ENCODE measurements around the gene RFX1. TPM values are rescaled to one million over a fixed set of nuclear protein-coding genes. Genes with fewer than 3 reads are reported as not detected.
A peak's percentile ranks its signal among the peaks of the same experiment; 100 is the strongest.

RFX1 gene
- total RNA-seq, 2 donors from 2014 or later, result 11.4 to 11.9 TPM

- peak overlapping the region; percentile 80 to 88 for H3K4me3 Mint-ChIP-seq
- no peaks in the 10 kb centered on the region for H3K9me3 Mint-ChIP-seq
- peaks cover 2 to 9% of the 10 kb centered on the region in 2 donors for H3K36me3 Mint-ChIP-seq (ENCODE audit: insufficient read depth in 2 of 2)
- H3K27me3 Mint-ChIP-seq (ENCODE audit: low read depth), result no peaks in the 10 kb centered on the region
- H3K27ac Mint-ChIP-seq, result peak overlapping the region; percentile 98
- DNase-seq (no peak), ATAC-seq (replicated peaks in 1 of 2) (no peak)
- H3K4me1 Mint-ChIP-seq (ENCODE audit: low read depth), result peaks cover 52% of the 10 kb centered on the region
These were observed 18.8 kb downstream of the RFX1 start for GRCh38 chr19:13987101-13987890.

- Mint-ChIP-seq H3K27me3 (ENCODE audit: low read depth) (no peaks in the 10 kb centered on the region), H3K9me3 (no peaks in the 10 kb centered on the region), H3K4me3 (peak overlapping the region; percentile 80 to 88), H3K27ac (peak overlapping the region; percentile 98), H3K36me3 (ENCODE audit: insufficient read depth in 2 of 2) (peaks cover 0 to 7% of the 10 kb centered on the region in 2 donors), H3K4me1 (ENCODE audit: low read depth) (peaks cover 52% of the 10 kb centered on the region)
- peak; percentile 93 to 94 for ATAC-seq (replicated peaks in 1 of 2)
- DNase-seq, result peak; percentile 99
These were observed 19.7 kb downstream of the RFX1 start for GRCh38 chr19:13986348-13986904.

- no peaks in the 10 kb centered on the region for H3K9me3 Mint-ChIP-seq
- peaks cover 52% of the 10 kb centered on the region for H3K4me1 Mint-ChIP-seq (ENCODE audit: low read depth)
- ATAC-seq (replicated peaks in 1 of 2) (no peak), DNase-seq (peak in 1 of 2 donors; percentile 18)
- H3K27me3 Mint-ChIP-seq (ENCODE audit: low read depth), result no peaks in the 10 kb centered on the region
- peak overlapping the region; percentile 98 for H3K27ac Mint-ChIP-seq
- peaks cover 0 to 5% of the 10 kb centered on the region in 2 donors for H3K36me3 Mint-ChIP-seq (ENCODE audit: insufficient read depth in 2 of 2)
- H3K4me3 Mint-ChIP-seq, result peak overlapping the region; percentile 80 to 88
These were observed 20.3 kb downstream of the RFX1 start for GRCh38 chr19:13985771-13986347.

GRCh38 chr19:13984875-13985741 is 21.0 kb downstream of the RFX1 start:
- no peaks in the 10 kb centered on the region for H3K9me3 Mint-ChIP-seq
- ATAC-seq (replicated peaks in 1 of 2) (no peak), DNase-seq (peak in 1 of 2 donors; percentile 23)
- H3K4me3 Mint-ChIP-seq, result peak overlapping the region; percentile 61 to 66
- peak overlapping the region; percentile 84 for H3K27ac Mint-ChIP-seq
- H3K27me3 Mint-ChIP-seq (ENCODE audit: low read depth), result no peaks in the 10 kb centered on the region
- H3K4me1 Mint-ChIP-seq (ENCODE audit: low read depth), result peaks cover 52% of the 10 kb centered on the region
- peaks cover 0 to 5% of the 10 kb centered on the region in 2 donors for H3K36me3 Mint-ChIP-seq (ENCODE audit: insufficient read depth in 2 of 2)

GRCh38 chr19:13984186-13984585 is 21.9 kb downstream of the RFX1 start:
- no peak for DNase-seq
- no peak for ATAC-seq (replicated peaks in 1 of 2)
- Mint-ChIP-seq H3K36me3 (ENCODE audit: insufficient read depth in 2 of 2) (peaks cover 0 to 5% of the 10 kb centered on the region in 2 donors), H3K4me3 (no peak overlapping the region), H3K4me1 (ENCODE audit: low read depth) (peaks cover 52% of the 10 kb centered on the region), H3K27ac (no peak overlapping the region), H3K9me3 (no peaks in the 10 kb centered on the region), H3K27me3 (ENCODE audit: low read depth) (no peaks in the 10 kb centered on the region)

GRCh38 chr19:13983213-13983889 is 22.8 kb downstream of the RFX1 start:
- H3K4me1 Mint-ChIP-seq (ENCODE audit: low read depth), result peaks cover 44% of the 10 kb centered on the region
- H3K27ac Mint-ChIP-seq, result no peak overlapping the region
- DNase-seq (no peak), ATAC-seq (replicated peaks in 1 of 2) (no peak)
- H3K4me3 Mint-ChIP-seq, result no peak overlapping the region
- no peaks in the 10 kb centered on the region for H3K27me3 Mint-ChIP-seq (ENCODE audit: low read depth)
- no peaks in the 10 kb centered on the region for H3K9me3 Mint-ChIP-seq
- H3K36me3 Mint-ChIP-seq (ENCODE audit: insufficient read depth in 2 of 2), result peaks cover 0 to under 1% of the 10 kb centered on the region in 2 donors

GRCh38 chr19:13982773-13983172 is 23.3 kb downstream of the RFX1 start:
- no peak for DNase-seq
- H3K9me3 Mint-ChIP-seq, result no peaks in the 10 kb centered on the region
- H3K4me1 Mint-ChIP-seq (ENCODE audit: low read depth), result peaks cover 42% of the 10 kb centered on the region
- no peaks in the 10 kb centered on the region for H3K27me3 Mint-ChIP-seq (ENCODE audit: low read depth)
- no peak overlapping the region for H3K27ac Mint-ChIP-seq
- no peaks in the 10 kb centered on the region for H3K36me3 Mint-ChIP-seq (ENCODE audit: insufficient read depth in 2 of 2)
- ATAC-seq (replicated peaks in 1 of 2), result no peak
- H3K4me3 Mint-ChIP-seq, result no peak overlapping the region

- DNase-seq, result no peak
- no peaks in the 10 kb centered on the region for H3K27me3 Mint-ChIP-seq (ENCODE audit: low read depth)
- H3K27ac Mint-ChIP-seq, result no peak overlapping the region
These were observed 24.1 kb downstream of the RFX1 start for GRCh38 chr19:13981988-13982501.

GRCh38 chr19:13981467-13981866 is 24.7 kb downstream of the RFX1 start:
- peaks cover 29% of the 10 kb centered on the region for H3K4me1 Mint-ChIP-seq (ENCODE audit: low read depth)

More at GRCh38 chr19:13981988-13982501, 24.1 kb downstream of the RFX1 start:
- ATAC-seq (replicated peaks in 1 of 2), result no peak
- H3K9me3 Mint-ChIP-seq, result no peaks in the 10 kb centered on the region
- no peaks in the 10 kb centered on the region for H3K36me3 Mint-ChIP-seq (ENCODE audit: insufficient read depth in 2 of 2)
- H3K4me3 Mint-ChIP-seq, result no peak overlapping the region
- H3K4me1 Mint-ChIP-seq (ENCODE audit: low read depth), result peaks cover 35% of the 10 kb centered on the region

GRCh38 chr19:13981021-13981420 is 25.1 kb downstream of the RFX1 start:
- peaks cover 25% of the 10 kb centered on the region for H3K4me1 Mint-ChIP-seq (ENCODE audit: low read depth)
- H3K36me3 Mint-ChIP-seq (ENCODE audit: insufficient read depth in 2 of 2), result peaks cover 0 to 2% of the 10 kb centered on the region in 2 donors
- H3K27me3 Mint-ChIP-seq (ENCODE audit: low read depth), result no peaks in the 10 kb centered on the region
- no peak overlapping the region for H3K4me3 Mint-ChIP-seq
- H3K27ac Mint-ChIP-seq, result no peak overlapping the region
- DNase-seq, result no peak
- ATAC-seq (replicated peaks in 1 of 2), result no peak
- H3K9me3 Mint-ChIP-seq, result no peaks in the 10 kb centered on the region

More at GRCh38 chr19:13981467-13981866, 24.7 kb downstream of the RFX1 start:
- Mint-ChIP-seq H3K27me3 (ENCODE audit: low read depth) (no peaks in the 10 kb centered on the region), H3K36me3 (ENCODE audit: insufficient read depth in 2 of 2) (peaks cover 0 to under 1% of the 10 kb centered on the region in 2 donors), H3K9me3 (no peaks in the 10 kb centered on the region), H3K27ac (no peak overlapping the region), H3K4me3 (no peak overlapping the region)
- no peak for ATAC-seq (replicated peaks in 1 of 2)
- no peak for DNase-seq

GRCh38 chr19:13980340-13980739 is 25.8 kb downstream of the RFX1 start:
- Mint-ChIP-seq H3K9me3 (no peaks in the 10 kb centered on the region), H3K36me3 (ENCODE audit: insufficient read depth in 2 of 2) (peaks cover 0 to 2% of the 10 kb centered on the region in 2 donors), H3K4me3 (no peak overlapping the region), H3K4me1 (ENCODE audit: low read depth) (peaks cover 19% of the 10 kb centered on the region), H3K27me3 (ENCODE audit: low read depth) (no peaks in the 10 kb centered on the region), H3K27ac (no peak overlapping the region)
- no peak for ATAC-seq (replicated peaks in 1 of 2)
- no peak for DNase-seq

- DNase-seq (no peak), ATAC-seq (replicated peaks in 1 of 2) (no peak)
- H3K27ac Mint-ChIP-seq, result no peak overlapping the region
- peaks cover 0 to 2% of the 10 kb centered on the region in 2 donors for H3K36me3 Mint-ChIP-seq (ENCODE audit: insufficient read depth in 2 of 2)
- no peaks in the 10 kb centered on the region for H3K9me3 Mint-ChIP-seq
- no peaks in the 10 kb centered on the region for H3K27me3 Mint-ChIP-seq (ENCODE audit: low read depth)
- H3K4me1 Mint-ChIP-seq (ENCODE audit: low read depth), result peaks cover 12% of the 10 kb centered on the region
- H3K4me3 Mint-ChIP-seq, result peak overlapping the region in 1 of 2 donors; percentile 27
These were observed 26.4 kb downstream of the RFX1 start for GRCh38 chr19:13979686-13980085.

All from activated T-cell treated with anti-CD3 and anti-CD28 coated beads, Interleukin-2, amount 50 U/mL, for 72 hours (primary cell).